Measurements from ENCODE around the gene LPCAT2. TPM values are rescaled to one million over a fixed set of nuclear protein-coding genes. Genes with fewer than 3 reads are reported as not detected.

Gene LPCAT2
- total and polyA plus RNA-seq, 8 donors: 1.7 to 12.8 (median 4.5) TPM

- TF ChIP-seq CTCF (IDR thresholded peaks at IDR 0.05): no peak
- no peak overlapping the region for H3K4me3 ChIP-seq
- peak in 2 of 4 donors; percentile 8 to 22 for ATAC-seq
- 57 to 71% methylated on average over 3 of the region's 3 CpGs for WGBS, 2 donors
- H3K4me1 ChIP-seq: peaks cover 11 to 25% (median 21%) of the 10 kb centered on the region in 3 donors
- H3K27ac ChIP-seq: no peak overlapping the region
- H3K36me3 ChIP-seq: no peaks in the 10 kb centered on the region
- no peaks in the 10 kb centered on the region for H3K27me3 ChIP-seq
- intact Hi-C loops (cut with DNase I): no loop called here
- no peak for FAIRE-seq
- no peak for DNase-seq
- H3K9me3 ChIP-seq: no peaks in the 10 kb centered on the region
Observed at GRCh38 chr16:55500530-55501011, 8.3 kb upstream of the LPCAT2 start.

DNA sequence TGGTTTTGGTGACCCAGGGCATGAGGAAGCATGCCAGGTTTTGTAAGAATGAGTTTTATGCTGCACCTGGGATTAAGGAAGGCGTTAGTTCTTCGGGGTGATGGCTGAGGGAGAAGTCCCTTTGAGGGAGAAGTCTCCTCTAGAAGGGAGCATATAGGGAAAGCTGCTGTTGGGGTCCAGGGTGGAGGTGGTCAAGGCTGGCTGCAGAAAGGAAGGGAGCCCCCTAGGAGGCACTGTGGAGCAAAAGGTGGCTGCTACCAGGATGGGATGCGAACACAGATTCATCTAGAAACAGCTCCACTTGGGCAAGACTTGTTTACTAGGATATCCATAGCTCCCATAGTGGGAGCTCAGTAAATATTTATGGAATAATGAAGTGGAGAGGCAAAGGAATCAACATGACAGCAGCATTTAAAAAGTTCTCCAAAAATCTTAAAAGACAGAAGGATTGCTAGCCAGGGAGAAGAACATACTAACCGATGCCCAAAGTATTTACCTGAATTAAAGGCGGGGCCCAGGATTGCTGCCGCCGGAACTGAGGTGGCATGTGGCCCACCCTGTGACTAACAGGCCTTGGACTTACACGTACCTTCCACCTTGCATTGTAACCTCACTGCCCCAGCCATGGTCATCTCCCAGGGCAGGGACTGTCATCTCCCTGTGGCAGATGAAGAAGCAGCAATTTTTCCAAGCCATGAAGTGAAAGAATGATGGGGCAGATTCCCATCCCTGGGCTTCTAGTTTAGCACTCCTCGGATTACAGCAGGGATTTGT, 7.1 kb upstream of the LPCAT2 start:
- H3K9me3 ChIP-seq: no peaks in the 10 kb centered on the region
- H3K4me1 ChIP-seq: peaks cover 11 to 25% (median 21%) of the 10 kb centered on the region in 3 donors
- TF ChIP-seq CTCF (IDR thresholded peaks at IDR 0.05): no peak
- 80 to 83% methylated on average over 9 of the region's 9 CpGs for WGBS, 2 donors
- DNase-seq: no peak
- no peak for FAIRE-seq
- ATAC-seq: no peak
- no peak overlapping the region for H3K27ac ChIP-seq
- no peaks in the 10 kb centered on the region for H3K27me3 ChIP-seq
- H3K36me3 ChIP-seq: no peaks in the 10 kb centered on the region
- intact Hi-C loops (cut with DNase I): no loop called here
- no peak overlapping the region for H3K4me3 ChIP-seq

GRCh38 chr16:55502801-55503366, 6.0 kb upstream of the LPCAT2 start:
- Histone ChIP-seq H3K36me3 (no peaks in the 10 kb centered on the region), H3K4me1 (peaks cover 11 to 25% (median 21%) of the 10 kb centered on the region in 3 donors), H3K4me3 (no peak overlapping the region), H3K9me3 (no peaks in the 10 kb centered on the region), H3K27me3 (no peaks in the 10 kb centered on the region), H3K27ac (peak overlapping the region; percentile 11 to 63 (median 25))
- ATAC-seq (peak; percentile 93 to 96 (median 94)), FAIRE-seq (peak; percentile 13), DNase-seq (peak; percentile 84 to 96 (median 93))
- no peak for TF ChIP-seq CTCF (IDR thresholded peaks at IDR 0.05)
- 6 to 7% methylated on average over 13 of the region's 13 CpGs for WGBS, 2 donors
- intact Hi-C loops (cut with DNase I): no loop called here

GRCh38 chr16:55503726-55504550, 4.9 kb upstream of the LPCAT2 start:
- WGBS, 2 donors: 79 to 83% methylated on average over 8 of the region's 8 CpGs
- Histone ChIP-seq H3K27me3 (no peaks in the 10 kb centered on the region), H3K9me3 (no peaks in the 10 kb centered on the region), H3K4me1 (peaks cover 11 to 25% (median 21%) of the 10 kb centered on the region in 3 donors), H3K36me3 (no peaks in the 10 kb centered on the region), H3K4me3 (no peak overlapping the region), H3K27ac (peak overlapping the region in 2 of 4 donors; percentile 3 to 9)
- intact Hi-C loops (cut with DNase I): no loop called here
- no peak for FAIRE-seq
- TF ChIP-seq CTCF (IDR thresholded peaks at IDR 0.05): no peak
- ATAC-seq: no peak
- no peak for DNase-seq

Data from pancreas (tissue), 10 donors.